Central memory CD8-positive, alpha-beta T cell (primary cell): Measurements from ENCODE around the gene ETV4.

ENCODE experiments used
- ATAC-seq: fragments of 150-1000 bp; cut with Tn5 transposase; replicated peaks from 2 replicates; pipeline ENCODE4 v1.10.0; 2022; ENCODE audit warnings: mild to moderate bottlenecking, moderate FRiP score, moderate number of reproducible peaks; ENCODE audit not compliant: poor library complexity, severe bottlenecking; ENCODE audit errors: extremely low read depth
- DNase-seq, 2 donors: peaks; one replicate each; pipeline ENCODE4 v3.0.0; 2021; ENCODE audit warnings: low spot score in 2 of 2
- H3K27ac Mint-ChIP-seq: one replicate; pipeline ENCODE4 v1.8.0; 2022; ENCODE audit warnings: low read depth, mild to moderate bottlenecking, moderate library complexity, mixed read lengths
- H3K27me3 Mint-ChIP-seq: one replicate; pipeline ENCODE4 v1.8.0; 2022; ENCODE audit warnings: mixed read lengths
- H3K36me3 Mint-ChIP-seq: one replicate; pipeline ENCODE4 v1.8.0; 2022; ENCODE audit warnings: mild to moderate bottlenecking, moderate library complexity, mixed read lengths; ENCODE audit not compliant: insufficient read depth
- H3K4me1 Mint-ChIP-seq: one replicate; pipeline ENCODE4 v1.8.0; 2022; ENCODE audit warnings: mixed read lengths
- H3K4me3 Mint-ChIP-seq: one replicate; pipeline ENCODE4 v1.8.0; 2022; ENCODE audit warnings: mild to moderate bottlenecking, moderate library complexity, mixed read lengths
- H3K9me3 Mint-ChIP-seq: one replicate; pipeline ENCODE4 v1.8.0; 2022; ENCODE audit warnings: mixed read lengths

Gene ETV4

GRCh38 chr17:43531082-43531378, 15.1 kb downstream of the ETV4 start:
- H3K27ac Mint-ChIP-seq = no peak overlapping the region
- no peak for ATAC-seq

GRCh38 chr17:43530288-43531081, 15.7 kb downstream of the ETV4 start:
- H3K4me3 Mint-ChIP-seq = no peak overlapping the region
- no peak overlapping the region for H3K27ac Mint-ChIP-seq
- DNase-seq = no peak
- H3K27me3 Mint-ChIP-seq = no peaks in the 10 kb centered on the region
- no peaks in the 10 kb centered on the region for H3K9me3 Mint-ChIP-seq
- H3K36me3 Mint-ChIP-seq = peaks cover 8% of the 10 kb centered on the region
- ATAC-seq = no peak
- H3K4me1 Mint-ChIP-seq = peaks cover 5% of the 10 kb centered on the region

More at GRCh38 chr17:43531082-43531378, 15.1 kb downstream of the ETV4 start:
- peaks cover 5% of the 10 kb centered on the region for H3K36me3 Mint-ChIP-seq
- no peak for DNase-seq
- H3K4me1 Mint-ChIP-seq = peaks cover 5% of the 10 kb centered on the region
- H3K4me3 Mint-ChIP-seq = no peak overlapping the region
- H3K27me3 Mint-ChIP-seq = no peaks in the 10 kb centered on the region
- no peaks in the 10 kb centered on the region for H3K9me3 Mint-ChIP-seq

- Mint-ChIP-seq H3K9me3 (no peaks in the 10 kb centered on the region), H3K27me3 (no peaks in the 10 kb centered on the region), H3K4me3 (no peak overlapping the region), H3K27ac (no peak overlapping the region), H3K4me1 (peaks cover 5% of the 10 kb centered on the region), H3K36me3 (peaks cover 12% of the 10 kb centered on the region)
- DNase-seq = no peak
- ATAC-seq = no peak
Observed at GRCh38 chr17:43529947-43530287, 16.2 kb downstream of the ETV4 start.

GRCh38 chr17:43528988-43529814, 16.9 kb downstream of the ETV4 start:
- no peak for DNase-seq
- Mint-ChIP-seq H3K9me3 (no peaks in the 10 kb centered on the region), H3K27me3 (no peaks in the 10 kb centered on the region), H3K27ac (no peak overlapping the region), H3K36me3 (peaks cover 19% of the 10 kb centered on the region), H3K4me1 (peaks cover 5% of the 10 kb centered on the region), H3K4me3 (no peak overlapping the region)
- ATAC-seq = no peak

GRCh38 chr17:43528319-43528987, 17.7 kb downstream of the ETV4 start:
- Mint-ChIP-seq H3K4me3 (no peak overlapping the region), H3K9me3 (no peaks in the 10 kb centered on the region), H3K4me1 (peaks cover 5% of the 10 kb centered on the region), H3K27me3 (no peaks in the 10 kb centered on the region), H3K27ac (no peak overlapping the region), H3K36me3 (peaks cover 23% of the 10 kb centered on the region)
- DNase-seq = no peak
- no peak for ATAC-seq

GRCh38 chr17:43526886-43527648, 19.1 kb downstream of the ETV4 start:
- Mint-ChIP-seq H3K36me3 (peaks cover 36% of the 10 kb centered on the region), H3K4me1 (peaks cover 5% of the 10 kb centered on the region), H3K4me3 (no peak overlapping the region), H3K27me3 (no peaks in the 10 kb centered on the region), H3K27ac (peak overlapping the region; percentile 46), H3K9me3 (no peaks in the 10 kb centered on the region)
- ATAC-seq (no peak), DNase-seq (no peak)

- H3K9me3 Mint-ChIP-seq = no peaks in the 10 kb centered on the region
- H3K4me1 Mint-ChIP-seq = peaks cover 9% of the 10 kb centered on the region
- H3K27ac Mint-ChIP-seq = no peak overlapping the region
- DNase-seq (no peak), ATAC-seq (no peak)
- H3K4me3 Mint-ChIP-seq = no peak overlapping the region
- no peaks in the 10 kb centered on the region for H3K27me3 Mint-ChIP-seq
- H3K36me3 Mint-ChIP-seq = peaks cover 53% of the 10 kb centered on the region
Observed at GRCh38 chr17:43524945-43525575, 21.1 kb downstream of the ETV4 start.

- H3K27ac Mint-ChIP-seq = no peak overlapping the region
- no peak for ATAC-seq
Observed at GRCh38 chr17:43521389-43521788, 24.8 kb downstream of the ETV4 start.

GRCh38 chr17:43517615-43518386, 28.3 kb downstream of the ETV4 start:
- no peak for ATAC-seq
- H3K36me3 Mint-ChIP-seq = peaks cover 80% of the 10 kb centered on the region
- no peak overlapping the region for H3K27ac Mint-ChIP-seq
- H3K27me3 Mint-ChIP-seq = no peaks in the 10 kb centered on the region
- no peak overlapping the region for H3K4me3 Mint-ChIP-seq
- no peaks in the 10 kb centered on the region for H3K9me3 Mint-ChIP-seq
- H3K4me1 Mint-ChIP-seq = peaks cover 10% of the 10 kb centered on the region
- no peak for DNase-seq

More at GRCh38 chr17:43521389-43521788, 24.8 kb downstream of the ETV4 start:
- no peak overlapping the region for H3K4me3 Mint-ChIP-seq
- H3K36me3 Mint-ChIP-seq = peaks cover 83% of the 10 kb centered on the region
- no peaks in the 10 kb centered on the region for H3K9me3 Mint-ChIP-seq
- peaks cover 10% of the 10 kb centered on the region for H3K4me1 Mint-ChIP-seq
- DNase-seq = no peak
- no peaks in the 10 kb centered on the region for H3K27me3 Mint-ChIP-seq

- no peak overlapping the region for H3K27ac Mint-ChIP-seq
- peaks cover 10% of the 10 kb centered on the region for H3K4me1 Mint-ChIP-seq
- H3K9me3 Mint-ChIP-seq = no peaks in the 10 kb centered on the region
- H3K4me3 Mint-ChIP-seq = no peak overlapping the region
- DNase-seq = no peak
- H3K36me3 Mint-ChIP-seq = peaks cover 79% of the 10 kb centered on the region
- no peak for ATAC-seq
- H3K27me3 Mint-ChIP-seq = no peaks in the 10 kb centered on the region
Observed at GRCh38 chr17:43517161-43517560, 29.0 kb downstream of the ETV4 start.

- Mint-ChIP-seq H3K4me3 (no peak overlapping the region), H3K36me3 (peaks cover 74% of the 10 kb centered on the region), H3K9me3 (no peaks in the 10 kb centered on the region), H3K27me3 (no peaks in the 10 kb centered on the region), H3K27ac (no peak overlapping the region), H3K4me1 (peaks cover 8% of the 10 kb centered on the region)
- DNase-seq (no peak), ATAC-seq (no peak)
Observed at GRCh38 chr17:43515656-43516055, 30.5 kb downstream of the ETV4 start.
